Measurements from ENCODE around the gene ATF6. TPM values are rescaled to one million over a fixed set of nuclear protein-coding genes. Genes with fewer than 3 reads are reported as not detected.

ATF6 gene
- total and polyA plus RNA-seq, 2 of the 4 experiments (the other 2 are of a cell fraction): 12.2 to 17.6 TPM

DNA sequence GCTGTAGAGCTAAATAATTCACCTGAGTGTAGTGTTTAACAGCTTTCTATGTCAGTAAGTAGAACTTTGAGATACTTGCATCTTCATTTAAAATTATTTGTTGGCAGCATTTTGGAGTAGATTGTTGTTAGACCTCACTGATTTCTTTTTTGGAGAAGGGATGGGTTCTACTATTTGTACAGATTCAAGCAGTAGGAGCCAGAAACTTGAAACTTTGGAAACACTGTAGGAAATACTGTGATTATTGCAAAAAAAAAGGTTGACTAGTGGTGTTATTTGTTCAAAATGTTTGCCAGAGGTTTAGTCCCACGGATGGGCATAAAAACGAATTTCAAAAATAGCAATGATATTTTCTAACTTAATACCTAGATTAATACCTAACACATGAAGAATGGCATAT, 102.7 kb downstream of the ATF6 start:
- Histone ChIP-seq H3K9me3 (ENCODE audit: control insufficient read depth, insufficient read depth, low read length) (no peaks in the 10 kb centered on the region), H3K79me1 (ENCODE audit: low read depth in 1 of 2, low read length in 2 of 2) (no peaks in the 10 kb centered on the region), H3K27me3 (ENCODE audit: control insufficient read depth, insufficient read depth, low read length) (no peaks in the 10 kb centered on the region), H3K23ac (ENCODE audit: low read depth, low read length) (no peak overlapping the region), H2AK9ac (replicated peaks; ENCODE audit: low read depth, low read length, poor library complexity) (no peak overlapping the region), H4K8ac (ENCODE audit: low read depth in 2 of 2, low read length in 2 of 2) (no peak overlapping the region), H3K27ac (ENCODE audit: insufficient read depth, low read length) (no peak overlapping the region), H3K4me3 (ENCODE audit: insufficient read depth, low read depth, low read length) (no peak overlapping the region), H2AFZ (replicated peaks; ENCODE audit: low read length, poor library complexity) (no peak overlapping the region), H3K9ac (ENCODE audit: low read depth, low read length) (no peak overlapping the region), H4K91ac (ENCODE audit: insufficient read depth, low read depth, low read length) (no peak overlapping the region), H4K5ac (ENCODE audit: low read depth, low read length) (no peak overlapping the region), H3K14ac (replicated peaks; ENCODE audit: low read depth, low read length) (no peak overlapping the region), H3K4me1 (ENCODE audit: control insufficient read depth, insufficient read depth, low read length) (peaks cover 3% of the 10 kb centered on the region), H2BK120ac (ENCODE audit: low read depth, low read length) (no peak overlapping the region), H2BK15ac (ENCODE audit: low read depth, low read length) (no peak overlapping the region), H3K9me1 (ENCODE audit: insufficient read depth, low read length) (no peaks in the 10 kb centered on the region), H3K4ac (ENCODE audit: low read depth, low read length) (no peak overlapping the region), H3K18ac (ENCODE audit: low read depth, low read length) (no peak overlapping the region), H4K20me1 (ENCODE audit: insufficient read depth, low read length) (no peaks in the 10 kb centered on the region), H2BK20ac (ENCODE audit: low read depth, low read length) (no peak overlapping the region), H2BK5ac (ENCODE audit: low read depth, low read length, poor library complexity, severe bottlenecking) (no peak overlapping the region), H3K56ac (ENCODE audit: extremely low read depth, insufficient read depth, low read length) (no peak overlapping the region), H3K4me2 (ENCODE audit: low read depth, low read length) (no peak overlapping the region), H2AK5ac (ENCODE audit: low read depth, low read length) (no peak overlapping the region), H3K36me3 (ENCODE audit: control insufficient read depth, insufficient read depth, low read length) (no peaks in the 10 kb centered on the region)
- no peak for TF ChIP-seq CHD1 (IDR thresholded peaks at IDR 0.05; ENCODE audit: low read depth, low read length)
- no peak for TF ChIP-seq RFX5 (IDR thresholded peaks at IDR 0.05; ENCODE audit: low read depth, low read length)
- no peak for TF ChIP-seq MXI1 (IDR thresholded peaks at IDR 0.05; ENCODE audit: borderline replicate concordance, low read depth, low read length)
- TF ChIP-seq, protein P1, sequence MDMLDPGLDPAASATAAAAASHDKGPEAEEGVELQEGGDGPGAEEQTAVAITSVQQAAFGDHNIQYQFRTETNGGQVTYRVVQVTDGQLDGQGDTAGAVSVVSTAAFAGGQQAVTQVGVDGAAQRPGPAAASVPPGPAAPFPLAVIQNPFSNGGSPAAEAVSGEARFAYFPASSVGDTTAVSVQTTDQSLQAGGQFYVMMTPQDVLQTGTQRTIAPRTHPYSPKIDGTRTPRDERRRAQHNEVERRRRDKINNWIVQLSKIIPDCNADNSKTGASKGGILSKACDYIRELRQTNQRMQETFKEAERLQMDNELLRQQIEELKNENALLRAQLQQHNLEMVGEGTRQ (IDR thresholded peaks at IDR 0.05; ENCODE audit: low read depth, low read length): no peak
- in situ Hi-C loops (cut with MboI; ENCODE audit: low sequenced_read_pairs) (no loop called here), intact Hi-C loops (cut with micrococcal nuclease) (no loop called here), dilution Hi-C loops (cut with HindIII; ENCODE audit: low sequenced_read_pairs, unreplicated experiment) (no loop called here)
- WGBS, 2 experiments (ENCODE audit: extremely low coverage in 2 of 2, insufficient read length in 1 of 2): no CpG with 5 or more reads among the region's 2 CpGs
- CTCF ChIA-PET: no interaction called here
- POLR2A ChIA-PET (ENCODE audit: unreplicated experiment): no interaction called here
- no peak for ATAC-seq (ENCODE audit: low read depth)
- DNase-seq: no peak
- no TSS peak for BruUV-seq (replicated peaks)
